ENCODE data around the gene DDX41.
"Not testable (repeated sequence)": the region's sequence is repeated elsewhere in the genome, so short reads cannot be mapped to it uniquely, and the experiment has no call there.

Gene DDX41

GRCh38 chr5:177497292-177498012 lies 19.3 kb downstream of the DDX41 start, which contains the start of gene PDLIM7:
TSS of gene PDLIM7 (minus strand) at chr5:177497604. CDS start at chr5:177496512, 1,092 bp downstream.
- DNase-seq (ENCODE audit: low spot score), result peak; percentile 95

- DNase-seq (ENCODE audit: low spot score), result no peak
Measured at GRCh38 chr5:177496727-177497291, 20.0 kb downstream of the DDX41 start.

GRCh38 chr5:177496070-177496726 lies 20.6 kb downstream of the DDX41 start:
- no peak for DNase-seq (ENCODE audit: low spot score)

- no peak for DNase-seq (ENCODE audit: low spot score)
Measured at GRCh38 chr5:177495243-177496060, 21.3 kb downstream of the DDX41 start.

GRCh38 chr5:177494346-177495195 lies 22.2 kb downstream of the DDX41 start:
- peak; percentile 64 for DNase-seq (ENCODE audit: low spot score)

- no peak for DNase-seq (ENCODE audit: low spot score)
Measured at GRCh38 chr5:177493795-177494345, 22.9 kb downstream of the DDX41 start.

- no peak for DNase-seq (ENCODE audit: low spot score)
Measured at GRCh38 chr5:177492841-177493240, 23.9 kb downstream of the DDX41 start.

- no peak for DNase-seq (ENCODE audit: low spot score)
Measured at GRCh38 chr5:177491983-177492746, 24.6 kb downstream of the DDX41 start.

- peak; percentile 64 for DNase-seq (ENCODE audit: low spot score)
Measured at GRCh38 chr5:177491429-177491945, 25.3 kb downstream of the DDX41 start.

GRCh38 chr5:177490992-177491391 lies 25.8 kb downstream of the DDX41 start:
- no peak for DNase-seq (ENCODE audit: low spot score)

- DNase-seq (ENCODE audit: low spot score), result no peak
Measured at GRCh38 chr5:177490311-177490991, 26.3 kb downstream of the DDX41 start.

GRCh38 chr5:177489119-177489716 lies 27.5 kb downstream of the DDX41 start:
- no peak for DNase-seq (ENCODE audit: low spot score)

GRCh38 chr5:177487975-177488374 lies 28.8 kb downstream of the DDX41 start:
- no peak for DNase-seq (ENCODE audit: low spot score)

GRCh38 chr5:177487144-177487543 lies 29.6 kb downstream of the DDX41 start:
- no peak for DNase-seq (ENCODE audit: low spot score)

- DNase-seq (ENCODE audit: low spot score), result no peak
Measured at GRCh38 chr5:177486256-177486655, 30.5 kb downstream of the DDX41 start.

- DNase-seq (ENCODE audit: low spot score), result not testable (repeated sequence)
Measured at GRCh38 chr5:177485753-177486152, 31.0 kb downstream of the DDX41 start.

GRCh38 chr5:177484902-177485549 lies 31.7 kb downstream of the DDX41 start:
- no peak for DNase-seq (ENCODE audit: low spot score)

Measured in germinal center (tissue), 1 donor.